IPS-18a (cell line): Measurements from ENCODE around the gene MEGF6.

Experiments
- H3K27ac ChIP-seq: one replicate; pipeline ENCODE4 v1.5.1; 2013; ENCODE audit warnings: low read length
- H3K27me3 ChIP-seq: one replicate; pipeline ENCODE4 v1.6.1; 2013; ENCODE audit warnings: mild to moderate bottlenecking, low read length; ENCODE audit not compliant: control insufficient read depth, insufficient read depth
- H3K36me3 ChIP-seq: one replicate; pipeline ENCODE4 v1.6.1; 2013; ENCODE audit warnings: low read depth, low read length; ENCODE audit not compliant: control insufficient read depth
- H3K4me1 ChIP-seq: one replicate; pipeline ENCODE4 v1.6.1; 2013; ENCODE audit warnings: low read depth, low read length; ENCODE audit not compliant: control insufficient read depth
- H3K4me3 ChIP-seq: one replicate; pipeline ENCODE4 v1.5.1; 2013; ENCODE audit warnings: low read length
- H3K9ac ChIP-seq: one replicate; pipeline ENCODE4 v1.6.1; 2013; ENCODE audit warnings: mild to moderate bottlenecking, low read length, moderate library complexity
- H3K9me3 ChIP-seq: one replicate; pipeline ENCODE4 v1.6.1; 2013; ENCODE audit warnings: low read depth, low read length; ENCODE audit not compliant: control insufficient read depth

Gene MEGF6

DNA sequence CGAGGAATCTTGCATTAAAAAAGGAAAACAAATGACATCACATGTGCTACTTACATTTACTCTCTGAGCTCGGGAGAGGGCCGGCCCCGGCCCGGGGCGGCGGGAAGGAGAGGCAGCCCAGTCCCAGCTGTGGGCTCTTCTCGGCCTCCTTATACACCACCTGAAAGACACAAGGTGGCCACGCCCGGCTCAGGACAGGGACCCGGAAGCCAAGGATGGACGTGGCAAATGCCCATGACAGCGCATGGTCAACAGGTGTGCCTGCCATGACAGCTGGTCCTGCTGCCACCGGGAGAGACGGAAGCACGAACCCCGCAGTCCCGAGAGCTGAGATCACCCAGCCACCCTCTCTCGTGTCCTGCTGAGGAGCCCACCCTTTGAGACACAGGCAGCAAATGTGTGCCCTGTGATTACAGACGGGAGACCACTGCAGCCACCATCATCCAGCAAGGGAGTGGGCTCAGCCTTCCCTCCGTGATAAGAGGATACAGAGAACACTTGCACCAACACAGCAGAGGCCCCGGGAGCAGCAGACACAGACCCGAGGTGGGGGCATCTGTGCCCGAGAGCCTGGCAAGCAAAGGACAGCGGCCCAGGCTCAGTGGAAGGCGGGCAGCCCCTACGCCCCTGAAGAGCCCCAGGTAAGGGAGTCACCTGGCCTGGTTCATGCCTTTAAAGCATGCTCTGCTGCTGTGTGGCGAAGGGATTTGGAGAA lies 22.2 kb upstream of the MEGF6 start:
- Histone ChIP-seq H3K9me3 (no peaks in the 10 kb centered on the region), H3K27ac (no peak overlapping the region), H3K4me3 (no peak overlapping the region), H3K27me3 (no peaks in the 10 kb centered on the region), H3K4me1 (peaks cover 3% of the 10 kb centered on the region), H3K36me3 (peaks cover 27% of the 10 kb centered on the region), H3K9ac (no peak overlapping the region)

DNA sequence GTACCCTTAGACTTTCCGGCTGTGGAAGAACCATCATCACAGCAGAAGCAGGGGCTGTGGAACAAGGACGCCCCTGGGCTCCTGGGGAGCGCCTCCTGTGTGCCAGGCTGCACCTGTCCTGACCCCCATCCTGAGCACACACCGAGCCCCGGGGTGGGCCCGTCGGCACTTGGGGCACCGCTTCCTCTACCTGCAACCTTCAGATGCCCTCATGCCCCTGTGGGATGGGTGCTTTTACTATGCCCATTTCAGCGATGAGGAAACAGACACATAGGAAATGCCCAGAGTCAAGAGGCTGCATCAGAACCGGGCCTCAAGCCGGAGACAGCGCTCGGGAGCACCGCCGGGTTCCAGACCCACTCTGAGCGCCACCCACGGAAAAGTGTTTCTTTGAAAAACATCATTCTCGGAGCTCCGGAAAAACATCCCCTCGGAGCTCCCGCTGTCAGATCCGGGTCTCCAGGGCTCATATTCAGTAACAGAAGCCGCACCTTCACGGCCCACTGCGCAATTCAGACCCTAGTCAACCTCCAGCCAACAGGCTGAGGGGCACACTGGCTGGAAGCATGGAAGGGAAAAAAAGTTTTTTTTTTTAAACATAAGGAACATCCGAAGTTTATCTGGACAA lies 21.5 kb upstream of the MEGF6 start:
- Histone ChIP-seq H3K4me3 (no peak overlapping the region), H3K4me1 (peaks cover 3% of the 10 kb centered on the region), H3K27me3 (no peaks in the 10 kb centered on the region), H3K9me3 (no peaks in the 10 kb centered on the region), H3K27ac (no peak overlapping the region), H3K36me3 (peaks cover 28% of the 10 kb centered on the region), H3K9ac (no peak overlapping the region)

DNA sequence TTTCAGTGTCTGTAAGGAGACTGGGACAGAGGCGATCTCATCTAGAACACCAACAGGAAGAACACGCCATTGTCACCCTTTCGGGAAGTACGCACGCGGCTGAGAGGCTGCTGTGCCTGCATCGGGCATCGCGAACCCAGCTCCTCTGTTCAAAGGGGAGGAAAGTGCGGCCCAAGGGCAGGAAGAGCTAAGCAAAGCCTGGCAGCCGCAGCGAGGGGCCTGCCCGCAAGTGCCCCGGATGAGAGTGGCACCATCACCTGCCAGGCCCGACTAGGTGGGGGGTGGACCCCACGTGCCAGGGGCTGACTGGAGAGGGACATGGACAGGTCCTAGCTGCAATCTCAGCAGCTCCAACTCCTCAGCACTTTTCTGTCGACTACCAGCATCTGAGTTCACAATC lies 21.0 kb upstream of the MEGF6 start:
- H3K27me3 ChIP-seq, result no peaks in the 10 kb centered on the region
- H3K27ac ChIP-seq, result no peak overlapping the region
- no peak overlapping the region for H3K4me3 ChIP-seq
- H3K9ac ChIP-seq, result no peak overlapping the region
- peaks cover 28% of the 10 kb centered on the region for H3K36me3 ChIP-seq
- no peaks in the 10 kb centered on the region for H3K9me3 ChIP-seq
- peaks cover 3% of the 10 kb centered on the region for H3K4me1 ChIP-seq

DNA sequence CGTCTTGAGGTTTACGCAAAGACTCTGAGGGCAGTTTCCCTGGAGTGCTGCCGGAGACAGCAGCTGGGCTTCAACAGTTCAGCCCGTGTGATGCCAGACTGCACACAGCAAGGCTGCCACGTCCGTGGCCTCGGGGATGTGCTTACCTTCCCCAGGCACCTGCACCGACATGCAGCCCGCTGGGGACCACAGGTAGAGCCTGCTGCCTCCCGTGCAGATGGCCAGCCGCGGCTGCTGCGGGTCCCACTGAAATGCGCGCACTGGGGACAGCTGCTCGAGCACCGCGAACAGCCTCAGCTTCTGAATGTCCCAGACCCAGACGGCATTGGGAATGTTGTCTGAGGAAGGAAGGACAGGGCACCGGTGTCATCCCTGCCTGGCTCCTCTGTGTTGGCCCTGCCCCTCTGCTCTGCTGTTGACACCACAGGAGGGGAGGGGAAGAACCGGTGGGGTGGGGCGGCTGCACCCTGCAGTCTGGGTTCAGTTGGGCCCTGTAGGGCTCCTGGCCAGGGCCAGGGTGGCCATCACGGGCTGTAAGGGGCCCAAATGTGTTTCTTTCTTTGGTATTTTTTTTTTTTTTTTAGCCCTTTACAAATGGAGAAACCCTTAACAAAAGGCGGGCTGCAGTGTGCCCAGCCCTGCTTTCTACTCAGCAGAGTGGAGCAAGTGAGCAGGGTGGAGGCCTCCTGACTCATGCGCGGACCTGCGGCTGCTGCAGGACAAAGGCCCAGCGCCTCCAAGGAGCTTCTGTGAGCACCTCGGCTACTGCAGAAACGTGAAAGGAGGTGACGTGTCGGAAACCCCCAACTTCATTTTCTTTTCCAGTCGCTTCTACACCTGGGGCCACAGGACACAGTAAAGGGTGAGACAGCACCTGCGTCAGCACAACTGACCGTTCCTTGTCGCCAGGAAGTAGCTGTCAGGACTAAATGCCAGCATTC lies 20.3 kb upstream of the MEGF6 start:
- no peak overlapping the region for H3K9ac ChIP-seq
- H3K9me3 ChIP-seq, result no peaks in the 10 kb centered on the region
- H3K4me1 ChIP-seq, result peaks cover 3% of the 10 kb centered on the region
- H3K27ac ChIP-seq, result no peak overlapping the region
- peaks cover 28% of the 10 kb centered on the region for H3K36me3 ChIP-seq
- H3K27me3 ChIP-seq, result no peaks in the 10 kb centered on the region
- H3K4me3 ChIP-seq, result no peak overlapping the region

DNA sequence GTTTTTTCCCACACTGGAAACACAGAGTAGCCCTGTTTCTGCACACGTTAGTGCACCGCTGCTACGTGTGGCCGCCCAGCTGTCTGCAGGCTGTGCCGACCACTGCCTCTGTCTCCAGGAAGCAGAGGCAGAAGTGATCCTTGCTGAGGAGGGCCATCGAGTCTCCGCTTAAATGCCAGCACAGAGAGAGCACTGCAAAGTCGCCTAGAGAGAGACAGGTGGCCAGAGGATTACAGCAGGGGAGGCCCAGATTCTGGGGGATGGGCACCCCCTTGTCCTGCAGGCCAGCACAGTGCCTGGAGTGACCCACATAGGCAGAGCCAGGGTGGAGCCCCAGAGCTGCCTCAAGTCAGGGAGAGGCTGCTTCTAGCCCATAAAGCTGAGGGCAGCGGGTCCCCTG lies 19.6 kb upstream of the MEGF6 start:
- H3K36me3 ChIP-seq, result peaks cover 28% of the 10 kb centered on the region

DNA sequence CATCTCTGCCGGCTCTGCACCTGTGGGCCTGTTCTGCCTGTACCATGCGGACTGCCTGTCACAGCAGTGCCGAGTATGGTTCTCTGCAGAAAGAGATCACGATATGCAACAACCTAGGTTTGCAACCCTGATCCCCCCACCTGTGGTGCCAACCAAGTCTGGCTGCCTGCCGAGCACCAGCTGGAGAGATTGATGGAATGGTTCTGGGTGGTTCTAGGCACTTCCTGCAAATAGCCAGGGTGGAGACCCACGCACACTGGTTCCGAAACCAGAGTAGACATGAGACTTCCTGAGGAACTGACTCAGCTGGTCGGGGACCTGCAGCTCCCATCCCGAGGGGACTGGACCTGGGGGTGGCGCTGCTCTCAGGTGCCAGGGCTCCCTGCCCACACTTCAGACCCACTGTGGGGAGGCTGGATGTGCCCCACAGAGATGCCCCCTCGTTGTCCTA lies 18.9 kb upstream of the MEGF6 start:
- Histone ChIP-seq H3K36me3 (peaks cover 21% of the 10 kb centered on the region), H3K9me3 (no peaks in the 10 kb centered on the region), H3K27me3 (no peaks in the 10 kb centered on the region), H3K4me1 (peaks cover 3% of the 10 kb centered on the region), H3K4me3 (no peak overlapping the region), H3K9ac (no peak overlapping the region), H3K27ac (no peak overlapping the region)

More for the DNA sequence above, 19.6 kb upstream of the MEGF6 start:
- Histone ChIP-seq H3K4me3 (no peak overlapping the region), H3K9me3 (no peaks in the 10 kb centered on the region), H3K4me1 (peaks cover 3% of the 10 kb centered on the region), H3K9ac (no peak overlapping the region), H3K27me3 (no peaks in the 10 kb centered on the region), H3K27ac (no peak overlapping the region)

DNA sequence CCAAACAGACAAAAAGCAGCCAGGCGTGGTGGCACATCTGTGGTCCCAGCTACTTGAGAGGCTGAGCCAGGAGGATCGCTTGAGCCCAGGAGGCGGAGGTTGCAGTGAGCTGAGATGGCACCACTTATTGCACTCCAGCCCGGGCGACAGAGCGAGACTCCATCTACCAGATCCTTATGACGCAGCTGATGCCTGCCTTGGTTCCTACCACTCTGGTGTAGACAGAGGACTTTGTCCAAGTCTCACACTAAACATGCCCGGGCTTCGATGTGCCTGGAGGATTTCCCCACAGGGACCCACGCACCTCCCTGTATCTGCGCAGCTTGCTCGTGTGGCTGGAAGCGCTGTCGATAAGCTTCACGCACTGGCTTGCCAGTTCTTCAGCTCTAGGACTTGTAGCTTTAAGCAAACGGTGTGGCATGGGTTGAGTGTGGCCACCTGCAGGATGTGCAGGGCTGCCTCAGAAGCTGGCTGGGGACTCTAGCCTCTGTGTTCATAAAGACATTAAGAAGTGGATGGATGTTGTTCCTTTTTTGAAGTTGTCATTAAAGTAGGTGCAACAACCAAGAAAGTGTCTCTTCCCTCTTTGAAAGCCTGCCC lies 18.4 kb upstream of the MEGF6 start:
- no peak overlapping the region for H3K4me3 ChIP-seq
- no peak overlapping the region for H3K9ac ChIP-seq
- H3K4me1 ChIP-seq, result peaks cover 3% of the 10 kb centered on the region
- H3K9me3 ChIP-seq, result no peaks in the 10 kb centered on the region
- peaks cover 16% of the 10 kb centered on the region for H3K36me3 ChIP-seq
- H3K27me3 ChIP-seq, result no peaks in the 10 kb centered on the region
- no peak overlapping the region for H3K27ac ChIP-seq

DNA sequence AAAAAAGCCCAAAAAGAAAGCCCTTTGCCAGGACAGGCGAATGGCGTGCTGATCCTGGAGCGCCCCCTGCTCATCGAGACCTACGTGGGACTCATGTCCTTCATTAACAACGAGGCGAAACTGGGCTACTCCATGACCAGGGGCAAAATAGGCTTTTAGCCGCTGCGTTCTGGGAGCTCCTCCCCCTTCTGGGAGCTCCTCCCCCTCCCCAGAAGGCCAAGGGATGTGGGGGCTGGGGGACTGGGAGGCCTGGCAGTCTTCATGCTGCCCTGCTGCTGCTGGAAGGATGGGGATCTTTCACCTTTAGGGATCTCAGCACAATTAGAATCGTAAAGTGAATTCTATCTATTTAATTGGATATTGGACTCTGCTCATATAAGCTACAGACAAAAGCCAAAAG lies 17.1 kb upstream of the MEGF6 start:
- H3K36me3 ChIP-seq, result peaks cover 16% of the 10 kb centered on the region

DNA sequence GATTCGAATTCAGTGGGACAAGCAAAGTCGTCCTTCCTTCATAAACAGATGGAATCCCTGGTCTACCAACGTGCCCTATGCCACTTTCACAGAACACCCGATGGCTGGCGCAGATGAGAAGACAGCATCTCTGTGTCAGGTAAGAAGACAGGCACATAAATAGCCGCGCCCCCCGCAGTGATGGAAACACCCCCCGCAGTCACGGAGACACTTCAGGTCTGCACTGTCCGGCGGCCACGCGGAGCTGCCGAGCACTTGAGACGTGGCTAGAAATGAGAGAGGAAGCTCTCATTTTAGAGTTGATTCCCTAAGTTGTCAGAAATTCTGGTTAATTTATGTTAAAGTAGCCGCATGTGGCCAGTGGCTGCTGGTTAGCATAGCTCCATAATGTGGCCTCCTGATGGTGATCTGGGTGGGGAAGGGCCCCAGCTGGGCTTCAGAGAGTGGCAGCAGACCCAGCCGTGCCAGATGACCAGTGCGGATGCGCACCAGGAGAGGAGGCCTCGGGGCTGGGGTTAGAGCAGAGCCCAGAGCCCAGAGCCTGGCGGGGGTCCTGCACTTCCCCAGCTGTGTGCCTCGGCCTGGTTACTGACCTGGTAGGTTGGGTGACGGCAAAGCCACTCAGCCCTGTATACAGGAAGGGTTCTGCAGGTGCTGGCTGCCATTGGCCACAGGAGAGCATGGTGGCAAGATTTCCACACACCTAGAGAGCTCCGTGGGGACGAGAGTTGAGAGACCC lies 16.4 kb upstream of the MEGF6 start:
- no peak overlapping the region for H3K27ac ChIP-seq
- peaks cover 12% of the 10 kb centered on the region for H3K27me3 ChIP-seq
- H3K4me1 ChIP-seq, result peaks cover 3% of the 10 kb centered on the region
- no peaks in the 10 kb centered on the region for H3K9me3 ChIP-seq
- H3K9ac ChIP-seq, result no peak overlapping the region
- H3K4me3 ChIP-seq, result no peak overlapping the region
- peaks cover 16% of the 10 kb centered on the region for H3K36me3 ChIP-seq

More for the DNA sequence above, 17.1 kb upstream of the MEGF6 start:
- H3K9me3 ChIP-seq, result no peaks in the 10 kb centered on the region
- no peak overlapping the region for H3K27ac ChIP-seq
- H3K4me3 ChIP-seq, result no peak overlapping the region
- peaks cover 6% of the 10 kb centered on the region for H3K27me3 ChIP-seq
- peaks cover 3% of the 10 kb centered on the region for H3K4me1 ChIP-seq
- H3K9ac ChIP-seq, result no peak overlapping the region

DNA sequence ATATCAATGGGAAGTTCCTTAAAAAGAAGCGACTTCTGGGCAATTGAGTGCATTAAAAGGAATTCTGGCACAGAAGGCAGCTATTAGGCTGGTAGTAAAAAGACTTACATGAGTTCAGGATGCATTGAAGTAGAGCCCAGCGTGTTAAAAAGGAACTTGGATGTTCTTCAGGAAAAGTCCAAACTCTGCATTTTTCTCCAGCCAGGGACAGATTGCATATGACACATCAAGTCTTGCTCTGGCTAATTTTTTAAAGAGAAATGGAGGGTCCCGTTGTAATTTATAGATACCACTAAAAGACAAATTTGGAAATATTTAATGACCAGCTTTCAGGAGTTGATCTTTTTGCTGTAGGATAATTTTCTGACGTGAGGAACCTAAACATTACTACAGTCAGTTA lies 14.7 kb upstream of the MEGF6 start:
- peaks cover 12% of the 10 kb centered on the region for H3K27me3 ChIP-seq
- no peaks in the 10 kb centered on the region for H3K4me1 ChIP-seq
- peaks cover 16% of the 10 kb centered on the region for H3K36me3 ChIP-seq
- H3K27ac ChIP-seq, result no peak overlapping the region
- H3K9me3 ChIP-seq, result no peaks in the 10 kb centered on the region
- H3K9ac ChIP-seq, result no peak overlapping the region
- peak overlapping the region; percentile 65 for H3K4me3 ChIP-seq
